RWPE1 (cell line): Measurements from ENCODE around the gene GIMD1.

Experiments used
- CTCF ChIA-PET: fragments of 350-600 bp; sonication (Branson Sonifier 250); formaldehyde crosslinking; extraction: SDS; loops from one replicate; lab custom pipeline; 2021; lab: Yijun Ruan, JAX
- POLR2A ChIA-PET: fragments of 400-600 bp; formaldehyde crosslinking; extraction: SDS; loops from one replicate; lab custom pipeline; 2020; ENCODE audit warnings: antibody characterized with exemption; ENCODE audit not compliant: low non-redundant PET; lab: Yijun Ruan, JAX
- DNase-seq: peaks from one replicate; pipeline ENCODE4 v3.0.0; 2012; ENCODE audit warnings: low spot score
- H3K27ac ChIP-seq: fragments of 450-650 bp; 2 replicates; pipeline ENCODE4 v1.5.1; 2017
- CTCF ChIP-seq: fragments of 450-650 bp; conservative IDR thresholded peaks from 2 replicates; pipeline ENCODE4 v1.5.1; 2017; ENCODE audit warnings: low read depth, mild to moderate bottlenecking

The GIMD1 gene

GRCh38 chr4:106369456-106370060, 980 bp upstream of the GIMD1 start:
- CTCF ChIA-PET, result interaction anchor here (0.7 to 2.0 kb wide), 15 partner anchors 10 to 1367 kb away, joined by 3 to 9 read pairs (median 3); no protein-coding TSS in a partner anchor
- DNase-seq, result peak; percentile 31
- no peak overlapping the region for H3K27ac ChIP-seq

GRCh38 chr4:106367072-106367471, 1.5 kb downstream of the GIMD1 start:
- CTCF ChIA-PET, result no interaction called here
- no peak overlapping the region for H3K27ac ChIP-seq
- DNase-seq, result no peak
- TF ChIP-seq CTCF, result no peak
- POLR2A ChIA-PET, result no interaction called here

More at GRCh38 chr4:106369456-106370060, 980 bp upstream of the GIMD1 start:
- POLR2A ChIA-PET, result no interaction called here
- TF ChIP-seq CTCF, result peak; percentile 74

GRCh38 chr4:106366026-106366425, 2.6 kb downstream of the GIMD1 start:
- H3K27ac ChIP-seq, result no peak overlapping the region
- CTCF ChIA-PET, result no interaction called here
- POLR2A ChIA-PET, result no interaction called here
- no peak for TF ChIP-seq CTCF
- DNase-seq, result no peak

DNA sequence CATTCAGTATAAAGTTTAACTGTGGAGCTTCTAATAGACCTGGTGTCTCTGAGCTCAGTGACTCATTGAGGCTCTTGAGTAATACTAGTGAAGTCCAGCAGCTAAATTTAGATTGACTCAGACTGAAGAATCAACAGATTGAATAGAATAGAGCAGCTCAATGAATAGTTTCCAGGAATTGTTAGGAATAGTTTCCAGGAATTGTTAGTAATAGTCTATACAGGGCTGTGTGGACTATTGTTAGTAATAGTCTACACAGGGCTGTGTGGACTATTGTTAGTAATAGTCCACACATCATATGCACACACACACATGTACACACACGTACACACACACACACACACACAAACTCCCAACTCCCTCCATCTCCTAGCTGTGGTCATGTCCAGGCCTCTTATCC, 3.0 kb downstream of the GIMD1 start:
- POLR2A ChIA-PET, result no interaction called here
- CTCF ChIA-PET, result interaction anchor here (0.6 kb wide), 1 partner anchor 135 kb away, joined by 3 read pairs; no protein-coding TSS in a partner anchor
- DNase-seq, result peak; percentile 71
- TF ChIP-seq CTCF, result no peak
- no peak overlapping the region for H3K27ac ChIP-seq

- DNase-seq, result no peak
- no peak for TF ChIP-seq CTCF
- CTCF ChIA-PET, result interaction anchor here (0.5 to 0.6 kb wide), 3 partner anchors 14 to 1775 kb away, joined by 3 to 7 read pairs (median 4); no protein-coding TSS in a partner anchor
- POLR2A ChIA-PET, result no interaction called here
- no peak overlapping the region for H3K27ac ChIP-seq
Measured at GRCh38 chr4:106364282-106364681, 4.3 kb downstream of the GIMD1 start.

GRCh38 chr4:106362086-106362825, 6.3 kb downstream of the GIMD1 start:
- no peak overlapping the region for H3K27ac ChIP-seq
- TF ChIP-seq CTCF, result no peak
- ChIA-PET CTCF (interaction anchor here (0.6 kb wide), 1 partner anchor 34 kb away, joined by 3 read pairs; no protein-coding TSS in a partner anchor), POLR2A (no interaction called here)
- no peak for DNase-seq
